K562 (cell line): ENCODE measurements around the gene ESPL1. TPM values are rescaled to one million over a fixed set of nuclear protein-coding genes. Genes with fewer than 3 reads are reported as not detected.

Experiments used
- ATAC-seq: fragments of 200-7000 bp; cut with Tn5 transposase; 3 replicates; pipeline ENCODE4 v1.9.1; 2020; ENCODE audit warnings: moderate library complexity
- BruUV-seq: library from RNA; stranded (reverse); fragments of 400-500 nt; replicated peaks from 2 replicates; lab custom pipeline; 2021; lab: Mats Ljungman, UMichigan
- CTCF ChIA-PET: fragments of 300-600 bp; formaldehyde crosslinking; extraction: SDS; loops from one replicate; lab custom pipeline; 2021; ENCODE audit warnings: low intra/inter-chr PET ratio; lab: Yijun Ruan, JAX
- POLR2A ChIA-PET: fragments of 300-600, 350-650 bp; sonication (Branson Sonifier 250); formaldehyde crosslinking; extraction: SDS; loops from one replicate; lab custom pipeline; 2021; ENCODE audit warnings: antibody characterized with exemption, inconsistent platforms; lab: Yijun Ruan, JAX
- DNase-seq, 4 experiments: peaks; one replicate each; pipeline versions ENCODE4 v3.0.0 to v3.0.0-alpha.2; 2011 to 2018; ENCODE audit warnings: low spot score in 3 of 4, mixed read lengths in 3 of 4; ENCODE audit errors: extremely low read depth in 1 of 4
- FAIRE-seq: peaks from 2 replicates; lab custom pipeline; 2011; peaks lifted over from hg19 to GRCh38; lab: Jason Lieb, UNC
- H2AFZ ChIP-seq: 2 replicates; pipeline ENCODE4 v1.6.0; 2011; ENCODE audit warnings: low read depth, low read length, control low read depth, inconsistent platforms
- H3K27ac ChIP-seq: fragments of 200-600 bp; 3 replicates; pipeline ENCODE4 v1.8.0; 2011; ENCODE audit warnings: low read depth, mild to moderate bottlenecking, control low read depth, inconsistent platforms, low read length, moderate library complexity, mixed read lengths; ENCODE audit errors: extremely low read depth
- H3K27me3 ChIP-seq, 2 experiments: fragments of 300-600 bp in 1 of 2; 2 replicates in 1 of 2; 3 replicates in 1 of 2; pipeline versions ENCODE4 v1.6.0 to v1.8.0; 2011; ENCODE audit warnings: inconsistent platforms in 2 of 2, low read length in 2 of 2, mild to moderate bottlenecking in 1 of 2, mixed read lengths in 1 of 2, moderate library complexity in 1 of 2; ENCODE audit not compliant: control insufficient read depth in 2 of 2, insufficient read depth in 2 of 2
- H3K36me3 ChIP-seq: fragments of 300-600 bp; 3 replicates; pipeline ENCODE4 v1.8.0; 2011; ENCODE audit warnings: mild to moderate bottlenecking, low read length, inconsistent platforms; ENCODE audit not compliant: control insufficient read depth, insufficient read depth
- H3K4me1 ChIP-seq, 2 experiments: fragments of 200-600 bp in 1 of 2; replicated peaks in 1 of 2; 2 replicates in 1 of 2; 3 replicates in 1 of 2; pipeline versions ENCODE4 v1.5.1 to v1.8.0; 2011; ENCODE audit warnings: inconsistent platforms in 2 of 2, low read length in 2 of 2, mild to moderate bottlenecking in 1 of 2, mixed read lengths in 1 of 2, moderate library complexity in 1 of 2; ENCODE audit not compliant: control insufficient read depth in 2 of 2, insufficient read depth in 2 of 2
- H3K4me2 ChIP-seq: 2 replicates; pipeline ENCODE4 v1.6.1; 2011; ENCODE audit warnings: low read length, control low read depth, inconsistent platforms, mixed read lengths; ENCODE audit not compliant: insufficient read depth
- H3K4me3 ChIP-seq: fragments of 200-600 bp; sonication (generic), shearing (Covaris generic); 2 replicates; pipeline ENCODE4 v1.5.1; 2016; ENCODE audit warnings: control low read depth, inconsistent platforms
- H3K79me2 ChIP-seq: fragments of 200-600 bp; 3 replicates; pipeline ENCODE4 v1.8.0; 2011; ENCODE audit warnings: low read length, inconsistent platforms; ENCODE audit not compliant: control insufficient read depth, insufficient read depth
- H3K9ac ChIP-seq, 2 experiments: 2 replicates each; pipeline versions ENCODE4 v1.6.0 to v1.6.1; 2011; ENCODE audit warnings: low read depth in 2 of 2, low read length in 2 of 2, control low read depth in 1 of 2, inconsistent platforms in 1 of 2, mild to moderate bottlenecking in 1 of 2, mixed read lengths in 1 of 2; ENCODE audit not compliant: insufficient read depth in 1 of 2
- H3K9me1 ChIP-seq: one replicate; pipeline ENCODE4 v1.6.0; 2011; ENCODE audit warnings: inconsistent platforms, mild to moderate bottlenecking, low read length, moderate library complexity; ENCODE audit not compliant: control insufficient read depth, insufficient read depth
- H3K9me3 ChIP-seq: replicated peaks from 2 replicates; pipeline ENCODE4 v1.5.1; 2011; ENCODE audit warnings: low read depth, low read length, inconsistent platforms; ENCODE audit not compliant: control insufficient read depth, insufficient read depth
- H4K20me1 ChIP-seq: replicated peaks from 2 replicates; pipeline ENCODE4 v1.6.1; 2011; ENCODE audit warnings: low read length, inconsistent platforms, mixed read lengths; ENCODE audit not compliant: control insufficient read depth, insufficient read depth
- ATF1 ChIP-seq, 2 experiments: fragments of 450-650 bp in 1 of 2; IDR thresholded peaks; 2 replicates each; pipeline ENCODE4 v1.6.1; 2016; ENCODE audit warnings: missing compliant biosample characterization in 1 of 2, missing genetic modification characterization in 1 of 2
- CBX3 ChIP-seq, 2 experiments: IDR thresholded peaks; 1 replicate in 1 of 2; 2 replicates in 1 of 2; pipeline ENCODE4 v1.6.1; 2012; ENCODE audit warnings: inconsistent platforms in 2 of 2, low read length in 2 of 2, borderline replicate concordance in 1 of 2, control low read depth in 1 of 2
- CC2D1A ChIP-seq: fragments of 450-650 bp; IDR thresholded peaks from 2 replicates; pipeline ENCODE4 v1.6.1; 2017; ENCODE audit warnings: mild to moderate bottlenecking
- CREM ChIP-seq: IDR thresholded peaks from 2 replicates; pipeline ENCODE4 v1.6.1; 2014; ENCODE audit warnings: antibody characterized with exemption, low read depth
- DACH1 ChIP-seq: fragments of 450-650 bp; IDR thresholded peaks from 2 replicates; pipeline ENCODE4 v1.6.1; 2018; ENCODE audit not compliant: partially characterized antibody
- GABPB1 ChIP-seq: sonication (generic); formaldehyde crosslinking; IDR thresholded peaks from 2 replicates; pipeline ENCODE4 v1.8.0; 2022; ENCODE audit warnings: mild to moderate bottlenecking, missing genetic modification reagents
- HMG20A ChIP-seq: fragments of 450-650 bp; formaldehyde crosslinking; conservative IDR thresholded peaks from 2 replicates; pipeline ENCODE4 v1.4.0; 2020; ENCODE audit warnings: mild to moderate bottlenecking, mixed read lengths
- KLF1 ChIP-seq: fragments of 450-650 bp; IDR thresholded peaks from 2 replicates; pipeline ENCODE4 v1.6.1; 2016; ENCODE audit warnings: missing genetic modification characterization, missing compliant biosample characterization
- L3MBTL2 ChIP-seq: fragments of 450-650 bp; IDR thresholded peaks from 2 replicates; pipeline ENCODE4 v1.6.1; 2016; ENCODE audit warnings: mild to moderate bottlenecking, moderate library complexity
- MTA2 ChIP-seq: fragments of 450-650 bp; IDR thresholded peaks from 2 replicates; pipeline ENCODE4 v1.6.1; 2016; ENCODE audit warnings: low read depth
- NFATC3 ChIP-seq: fragments of 450-650 bp; IDR thresholded peaks from 2 replicates; pipeline ENCODE4 v1.6.1; 2017; ENCODE audit warnings: mild to moderate bottlenecking
- NONO ChIP-seq, 2 experiments: fragments of 200-400 bp in 1 of 2; fragments of 450-650 bp in 1 of 2; formaldehyde crosslinking in 1 of 2; IDR thresholded peaks; 2 replicates each; pipeline ENCODE4 v1.6.1; 2017; ENCODE audit warnings: low read depth in 2 of 2, mild to moderate bottlenecking in 2 of 2, moderate library complexity in 2 of 2, low read length in 1 of 2
- SLC30A9 ChIP-seq: fragments of 250-450 bp; sonication (Bioruptor Pico); IDR thresholded peaks from 2 replicates; pipeline ENCODE4 v1.8.0; 2022; ENCODE audit warnings: mild to moderate bottlenecking, moderate library complexity
- TAF1 ChIP-seq: IDR thresholded peaks from 2 replicates; pipeline ENCODE4 v1.6.1; 2011; ENCODE audit warnings: mild to moderate bottlenecking, low read length, moderate library complexity; ENCODE audit not compliant: insufficient read depth, control insufficient read depth, severe bottlenecking; ENCODE audit errors: extremely low read depth
- TFAP4 ChIP-seq: sonication (generic); formaldehyde crosslinking; IDR thresholded peaks from 2 replicates; pipeline ENCODE4 v1.8.0; 2022; ENCODE audit warnings: missing genetic modification reagents, mild to moderate bottlenecking, moderate library complexity, borderline replicate concordance
- THRAP3 ChIP-seq: fragments of 450-650 bp; IDR thresholded peaks from 2 replicates; pipeline ENCODE4 v1.6.1; 2016; ENCODE audit warnings: mild to moderate bottlenecking, inconsistent platforms, borderline replicate concordance
- YY1 ChIP-seq, 3 experiments: IDR thresholded peaks; 2 replicates each; pipeline ENCODE4 v1.6.1; 2011; ENCODE audit warnings: low read length in 2 of 3, mild to moderate bottlenecking in 2 of 3, moderate library complexity in 2 of 3, borderline replicate concordance in 1 of 3, control low read depth in 1 of 3, low read depth in 1 of 3; ENCODE audit not compliant: insufficient read depth in 3 of 3, insufficient replicate concordance in 2 of 3, control insufficient read depth in 1 of 3, insufficient read length in 1 of 3; ENCODE audit errors: extremely low read depth in 1 of 3
- ZFP91 ChIP-seq: sonication (generic); formaldehyde crosslinking; IDR thresholded peaks from 2 replicates; pipeline ENCODE4 v1.8.0; 2022; ENCODE audit warnings: mild to moderate bottlenecking, missing genetic modification reagents
- ZNF134 ChIP-seq: fragments of 250-450 bp; sonication (Bioruptor Pico); conservative IDR thresholded peaks from 2 replicates; pipeline ENCODE4 v1.4.0; 2020
- ZNF174 ChIP-seq: fragments of 250-450 bp; sonication (Bioruptor Pico); IDR thresholded peaks from 2 replicates; pipeline ENCODE4 v1.4.0; 2020; ENCODE audit warnings: mild to moderate bottlenecking
- ZNF232 ChIP-seq: sonication (generic); formaldehyde crosslinking; IDR thresholded peaks from 2 replicates; pipeline ENCODE4 v1.8.0; 2022; ENCODE audit warnings: mild to moderate bottlenecking, missing genetic modification reagents
- ZNF282 ChIP-seq: sonication (generic); formaldehyde crosslinking; IDR thresholded peaks from 2 replicates; pipeline ENCODE4 v1.8.1; 2023; ENCODE audit warnings: missing genetic modification reagents
- ZNF384 ChIP-seq: IDR thresholded peaks from 2 replicates; pipeline ENCODE4 v1.6.1; 2012; ENCODE audit warnings: low read depth, low read length, improper control_type of control experiment
- WGBS: fragments of 100-300 bp; shearing (Covaris generic); methylation state at CpG from one replicate; pipeline ENCODE4 v1.1.6; 2016; ENCODE audit warnings: low coverage, mixed read lengths; ENCODE audit not compliant: insufficient coverage; ENCODE audit errors: missing lambda C conversion rate; 5-methylcytosine and 5-hydroxymethylcytosine counted together
- in situ Hi-C: fragments of 300-500 bp; cut with MboI; formaldehyde crosslinking; loops from 4 replicates; pipeline ENCODE4 v1.15.0; 2018; ENCODE audit warnings: inconsistent platforms, mixed read lengths
- intact Hi-C: fragments of 100-400 bp; cut with micrococcal nuclease; formaldehyde crosslinking; loops from 2 replicates; pipeline ENCODE4 v1.14.2; 2022
- polyA plus RNA-seq, 8 experiments: library from polyadenylated mRNA; depleted of rRNA in 4 of 8; stranded (reverse) in 5 of 8; unstranded in 3 of 8; fragments of >200 nt; fragmentation: Nextera tagmentation in 2 of 8; fragmentation: Illumina TruSeq in 1 of 8; extraction: Ambion mirVana in 2 of 8; extraction: Trizol in 1 of 8; gene quantifications; 2 replicates each; pipeline versions ENCODE4 v1.2.1 to v1.2.3, GENCODE V29; 2011 to 2014; ENCODE audit warnings: inconsistent platforms in 1 of 8, missing spikeins in 1 of 8
- total RNA-seq, 7 experiments: library from RNA; depleted of rRNA in 6 of 7; stranded (reverse); fragments of >200 nt in 6 of 7; fragmentation: Illumina TruSeq in 2 of 7; extraction: Trizol in 2 of 7; gene quantifications; 2 replicates each; pipeline versions ENCODE4 v1.2.1 to v1.2.3, GENCODE V29; 2011 to 2021; ENCODE audit warnings: low replicate concordance in 1 of 7

The ESPL1 gene
- total and polyA plus RNA-seq, 9 of the 15 experiments (the other 6 are each of a cell fraction or from before 2014, with no cell fraction given), result 1.2 to 55.0 (median 18.7) TPM

- POLR2A ChIA-PET, result interaction anchor here (0.6 to 1.6 kb wide), 8 partner anchors 9 to 238 kb away, joined by 3 to 12 read pairs (median 4); partner anchors contain the start of gene AAAS
- H3K4me1 ChIP-seq, result peaks cover 23 to 28% of the 10 kb centered on the region in 2 experiments; a peak in 4 of 5 replicates
- CTCF ChIA-PET, result no interaction called here
- WGBS, result 26% methylated on average over 4 of the region's 5 CpGs
- no peaks in the 10 kb centered on the region for H4K20me1 ChIP-seq
- H3K27ac ChIP-seq, result peak overlapping the region; percentile 60; the same call in 2 of the 3 replicates
- peak; percentile 6 for FAIRE-seq
- peaks cover 71% of the 10 kb centered on the region for H3K36me3 ChIP-seq
- intact Hi-C loops (no loop called here), in situ Hi-C loops (no loop called here)
- BruUV-seq, result no TSS peak
- H3K4me2 ChIP-seq, result no peak overlapping the region
- no peak overlapping the region for H2AFZ ChIP-seq
- H3K4me3 ChIP-seq, result no peak overlapping the region
- peaks cover 28% of the 10 kb centered on the region for H3K79me2 ChIP-seq
- H3K9me1 ChIP-seq, result no peaks in the 10 kb centered on the region
- no peaks in the 10 kb centered on the region for H3K9me3 ChIP-seq
- no peak for ATAC-seq
- no peak overlapping the region; a peak in 1 of 4 replicates for H3K9ac ChIP-seq
- no peaks in the 10 kb centered on the region for H3K27me3 ChIP-seq
- DNase-seq, result peak in 2 of 4 experiments; percentile 40 to 76
- TF ChIP-seq KLF1 (tag), result no peak
- no peak for TF ChIP-seq ATF1 (CRISPR knock-in tag; IDR thresholded peaks at IDR 0.05)
- peak; percentile 50; the same call in 1 of the 2 replicates for TF ChIP-seq ATF1 (tag; IDR thresholded peaks at IDR 0.05)
- TF ChIP-seq SLC30A9, result no peak
- no peak for TF ChIP-seq ZNF174
- TF ChIP-seq THRAP3, result no peak
- TF ChIP-seq DACH1, result peak; percentile 18
- TF ChIP-seq ZNF134 (CRISPR knock-in tag), result no peak
- no peak for TF ChIP-seq L3MBTL2
- TF ChIP-seq ZNF232 (CRISPR knock-in tag), result no peak
- TF ChIP-seq ZNF384, result peak; percentile 77
- TF ChIP-seq CREM, result peak; percentile 56
- 0 out of 2 replicates have a peak, but pooled peaks have one; percentile 47 for TF ChIP-seq TFAP4 (CRISPR knock-in tag)
- no peak for TF ChIP-seq NONO (IDR thresholded peaks at IDR 0.05; ENCODE audit: low read depth in 2 of 2, low read length in 1 of 2)
- TF ChIP-seq YY1 (IDR thresholded peaks at IDR 0.05; ENCODE audit: borderline replicate concordance in 1 of 3, control insufficient read depth in 1 of 3, extremely low read depth in 1 of 3, insufficient read depth in 3 of 3, insufficient read length in 1 of 3, insufficient replicate concordance in 2 of 3, low read depth in 1 of 3, low read length in 2 of 3), result no peak
- TF ChIP-seq MTA2, result 0 out of 2 replicates have a peak, but pooled peaks have one; percentile 8
- TF ChIP-seq ZFP91, result no peak
- TF ChIP-seq GABPB1, result peak; percentile 64; the same call in 1 of the 2 replicates
- TF ChIP-seq ZNF282, result no peak
- peak; percentile 17 for TF ChIP-seq TAF1
- no peak for TF ChIP-seq HMG20A (CRISPR knock-in tag)
- no peak for TF ChIP-seq CBX3 (IDR thresholded peaks at IDR 0.05; ENCODE audit: borderline replicate concordance in 1 of 2, low read length in 2 of 2)
- peak; percentile 97 for TF ChIP-seq NFATC3
- TF ChIP-seq CC2D1A, result no peak
Observed at GRCh38 chr12:53299101-53299453, 31.0 kb downstream of the ESPL1 start.
